ENCODE measurements around the gene FNDC3B.

- TF ChIP-seq CTCF (IDR thresholded peaks at IDR 0.05; ENCODE audit: low read length) (no peak), EZH2 (optimal IDR thresholded peaks at IDR 0.05; ENCODE audit: low read depth, low read length) (no peak)
Observed at GRCh38 chr3:172259726-172260248, 220.4 kb downstream of the FNDC3B start.
